GM23338 (cell line): ENCODE measurements around the gene ADGRG1.

Experiments
- CREB1 ChIP-seq: fragments of 250-450 bp; sonication (Bioruptor Pico); IDR thresholded peaks from 2 replicates; pipeline ENCODE4 v1.5.0; 2020; ENCODE audit warnings: low read depth, mild to moderate bottlenecking, moderate library complexity
- CTCF ChIP-seq, 2 experiments: fragments of 200-600 bp in 1 of 2; sonication (generic) in 1 of 2; conservative IDR thresholded peaks; 2 replicates each; pipeline versions ENCODE4 v1.5.1 to v1.6.1; 2016 to 2017; ENCODE audit warnings: antibody characterized with exemption in 2 of 2, low read depth in 2 of 2, mild to moderate bottlenecking in 2 of 2, moderate library complexity in 1 of 2
- EZH2 ChIP-seq: fragments of 200-600 bp; sonication (generic); IDR thresholded peaks from one replicate; pipeline ENCODE4 v1.8.0; 2017; ENCODE audit warnings: antibody characterized with exemption, mild to moderate bottlenecking, low read depth; ENCODE audit not compliant: unreplicated experiment
- EZH2phosphoT487 ChIP-seq: fragments of 200-600 bp; sonication (generic); IDR thresholded peaks from one replicate; pipeline ENCODE4 v1.8.1; 2018; ENCODE audit warnings: antibody characterized with exemption; ENCODE audit not compliant: unreplicated experiment
- NANOG ChIP-seq: IDR thresholded peaks from 2 replicates; pipeline ENCODE4 v1.6.1; 2016; ENCODE audit warnings: antibody characterized with exemption, borderline replicate concordance
- POLR2AphosphoS5 ChIP-seq: IDR thresholded peaks from 2 replicates; pipeline ENCODE4 v1.6.1; 2016; ENCODE audit warnings: antibody characterized with exemption, low read depth

DNA sequence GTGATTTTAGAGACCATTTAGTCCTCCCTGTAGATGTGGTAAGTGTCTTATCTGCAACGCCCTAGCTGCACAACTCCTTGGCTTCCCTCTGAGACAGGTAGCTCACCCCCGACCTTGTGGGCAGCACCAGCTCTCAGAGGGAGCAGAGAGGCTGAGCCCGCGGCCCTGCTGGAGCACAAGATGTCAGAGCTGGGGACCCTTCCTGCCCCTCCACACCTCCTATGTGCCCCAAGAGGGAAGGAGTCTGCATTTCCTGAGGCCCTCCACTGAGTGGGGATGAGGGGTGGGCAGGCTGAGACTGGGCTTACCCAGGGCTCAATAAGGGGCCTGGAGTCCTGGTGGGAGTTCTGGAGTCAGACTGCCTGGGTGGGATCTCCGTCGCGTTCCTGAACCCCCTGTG lies 12.2 kb upstream of the ADGRG1 start:
- no peak for TF ChIP-seq CTCF (conservative IDR thresholded peaks at IDR 0.05; ENCODE audit: low read depth in 2 of 2)
- TF ChIP-seq CREB1 (CRISPR knock-in tag) = no peak
- TF ChIP-seq POLR2AphosphoS5 = no peak
- TF ChIP-seq EZH2 = no peak
- no peak for TF ChIP-seq EZH2phosphoT487
- no peak for TF ChIP-seq NANOG
